GM19467 (cell line): ENCODE results near the gene STXBP3.

ENCODE experiments used
- ATAC-seq: cut with Tn5 transposase; IDR thresholded peaks from one replicate; pipeline ENCODE4 v1.9.1; 2021; ENCODE audit warnings: mild to moderate bottlenecking, moderate library complexity; ENCODE audit not compliant: unreplicated experiment

The STXBP3 gene

DNA sequence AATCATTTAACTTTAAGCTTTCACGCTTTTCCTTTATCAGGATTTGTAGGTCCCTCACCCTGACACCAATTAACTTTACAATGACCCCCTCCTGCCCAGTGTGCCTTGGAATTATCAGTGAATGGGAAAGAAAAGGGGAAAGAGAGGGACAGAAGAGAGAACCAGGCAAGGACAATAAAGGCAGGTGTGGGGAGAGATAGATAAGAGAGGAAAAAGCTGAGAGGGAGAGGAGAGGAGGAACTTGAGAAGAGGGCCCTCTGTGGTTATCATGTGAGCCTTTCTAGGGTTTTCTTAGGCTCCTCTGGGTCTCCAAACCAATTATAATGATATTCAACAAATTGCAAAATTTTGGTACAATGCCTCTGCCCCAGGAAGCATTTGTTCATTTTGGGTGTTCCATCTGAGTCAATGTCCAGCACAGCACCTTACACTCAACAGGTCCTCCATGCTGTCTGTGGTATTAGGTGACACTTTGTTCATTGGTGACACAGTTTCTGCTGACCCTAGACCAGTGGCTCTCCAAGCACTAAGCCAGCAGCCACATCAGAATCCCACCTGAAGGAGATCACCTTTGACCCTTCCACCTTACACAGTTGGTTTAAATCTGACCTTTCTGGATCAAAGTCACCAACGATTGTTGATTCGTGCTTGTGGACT, 96.2 kb downstream of the STXBP3 start:
- no peak for ATAC-seq

DNA sequence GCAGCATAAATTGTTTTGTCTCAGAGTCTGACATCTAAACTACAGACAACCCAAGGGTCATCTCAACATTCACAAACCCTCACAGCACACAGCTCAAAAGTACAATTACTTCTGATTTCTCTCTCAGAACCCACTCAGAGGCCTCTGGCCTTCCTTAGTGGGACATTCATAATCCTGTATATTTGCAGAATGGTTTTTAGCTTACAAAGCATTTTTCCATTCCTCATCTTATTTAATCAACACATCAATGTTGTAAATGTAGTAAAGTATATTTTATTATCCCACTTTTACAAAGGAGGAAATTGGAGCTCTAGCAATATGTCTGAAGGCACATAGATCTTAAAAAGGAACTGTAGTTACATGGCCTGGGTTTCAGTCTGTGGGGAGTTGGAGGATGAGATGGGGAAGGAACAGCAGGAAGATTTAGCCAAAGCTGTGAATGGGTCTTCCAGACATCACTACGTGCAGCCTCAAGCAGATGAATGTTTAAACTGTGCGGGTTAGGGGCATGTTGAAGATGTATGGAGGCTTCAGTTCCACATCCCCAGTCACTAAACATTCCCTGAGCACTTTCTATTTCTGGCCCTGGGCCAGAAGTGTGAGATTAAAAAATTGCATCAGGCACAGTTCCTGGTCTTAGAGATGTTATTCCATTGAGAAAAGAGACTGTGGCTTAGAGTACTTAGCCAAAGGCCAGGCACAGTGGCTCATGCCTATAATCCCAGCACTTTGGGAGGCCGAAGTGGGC, 97.1 kb downstream of the STXBP3 start:
- no peak for ATAC-seq

DNA sequence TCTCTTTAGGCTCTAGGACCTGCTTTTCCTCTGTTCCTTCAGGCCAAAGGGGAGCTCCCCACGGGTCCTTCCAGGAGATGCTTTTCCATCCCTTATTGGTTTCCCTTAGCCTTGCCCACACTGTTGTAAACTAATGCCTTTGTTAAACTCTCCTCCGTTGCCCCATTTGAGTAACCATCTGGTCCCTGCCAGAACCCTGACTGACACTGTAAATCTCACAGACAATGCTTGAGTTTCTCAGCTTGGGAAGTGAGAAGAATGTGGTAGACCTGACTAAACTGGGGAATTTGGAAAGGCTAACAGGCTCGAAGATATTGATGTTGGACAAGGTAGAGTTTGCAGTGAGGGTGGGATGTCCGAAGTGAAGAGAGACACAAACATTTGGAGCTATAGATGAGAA, 99.0 kb downstream of the STXBP3 start:
- ATAC-seq: no peak

DNA sequence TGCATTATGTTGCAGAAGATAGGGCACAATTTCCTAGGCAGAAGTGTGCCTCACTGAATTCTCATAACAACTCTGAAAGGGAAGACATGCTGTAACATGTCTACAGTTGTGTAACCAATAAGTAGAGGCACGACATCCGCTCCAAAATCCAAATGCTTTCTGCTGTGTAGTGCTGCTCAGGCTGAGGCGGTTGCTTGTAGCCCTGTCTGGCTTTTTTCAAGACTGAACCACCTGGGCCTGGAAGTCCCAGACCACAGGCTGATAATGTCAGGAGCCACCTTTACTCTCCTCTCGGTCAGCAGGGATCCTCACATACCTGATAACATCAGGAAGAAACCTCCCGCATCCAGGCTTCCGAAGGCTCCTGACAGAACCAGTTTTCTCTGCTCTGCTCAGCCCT, 99.5 kb downstream of the STXBP3 start:
- ATAC-seq: no peak

DNA sequence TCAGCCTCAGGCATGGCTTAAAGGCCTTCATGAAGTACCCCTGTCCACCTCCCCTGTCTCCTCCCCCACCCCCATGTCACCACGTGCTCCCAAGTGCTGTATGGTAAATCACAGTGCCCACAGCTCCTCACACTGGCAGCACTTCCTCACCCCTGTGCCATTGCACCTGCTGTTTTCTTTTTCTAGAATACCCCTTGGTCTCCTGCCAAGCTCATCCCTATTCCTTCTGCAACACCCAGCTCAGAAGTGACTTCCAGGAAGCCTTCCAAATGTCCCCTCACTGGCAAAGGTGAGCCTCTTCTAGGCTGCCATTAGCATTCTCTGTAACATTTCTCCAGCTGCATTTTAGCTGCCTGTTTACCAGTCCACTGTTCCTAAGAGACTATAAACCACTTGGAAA, 101.0 kb downstream of the STXBP3 start:
- no peak for ATAC-seq

DNA sequence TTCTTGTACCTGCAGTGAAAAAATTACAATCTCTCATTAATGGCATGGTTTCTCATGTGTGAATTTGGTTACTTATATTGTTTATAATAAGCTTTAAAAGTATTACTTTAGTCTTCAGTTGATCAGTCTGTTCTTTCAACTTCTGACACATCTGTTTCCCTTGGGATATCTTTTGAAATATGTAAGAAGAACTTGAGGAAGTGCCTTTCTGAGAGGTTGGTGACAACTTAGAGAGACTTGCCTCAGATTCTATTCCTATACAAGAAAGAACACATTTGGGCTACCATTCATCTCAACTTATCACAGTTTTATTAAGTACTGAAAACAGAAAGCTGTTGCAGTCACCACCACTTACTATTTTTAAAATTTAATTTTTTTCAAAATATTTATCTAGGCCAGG, 102.3 kb downstream of the STXBP3 start:
- no peak for ATAC-seq

DNA sequence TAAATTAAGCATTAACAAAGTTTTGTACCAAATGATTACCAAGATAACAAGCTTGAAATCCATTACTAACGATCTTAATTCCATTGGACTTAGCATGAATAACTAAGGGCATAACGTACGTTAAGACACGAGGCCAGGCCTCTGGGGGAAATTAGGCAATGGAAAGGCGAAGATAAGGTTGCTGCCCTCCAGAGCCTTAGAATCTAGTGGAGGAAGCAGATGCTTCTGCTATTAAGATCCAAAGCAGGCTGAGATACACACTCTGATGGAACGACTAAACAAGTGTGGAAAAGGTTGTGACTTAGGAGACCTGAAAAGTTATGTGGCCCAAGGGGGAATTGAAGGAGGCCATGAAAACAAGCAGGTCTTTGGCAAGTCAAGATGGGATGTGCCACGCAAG, 104.5 kb downstream of the STXBP3 start:
- no peak for ATAC-seq

DNA sequence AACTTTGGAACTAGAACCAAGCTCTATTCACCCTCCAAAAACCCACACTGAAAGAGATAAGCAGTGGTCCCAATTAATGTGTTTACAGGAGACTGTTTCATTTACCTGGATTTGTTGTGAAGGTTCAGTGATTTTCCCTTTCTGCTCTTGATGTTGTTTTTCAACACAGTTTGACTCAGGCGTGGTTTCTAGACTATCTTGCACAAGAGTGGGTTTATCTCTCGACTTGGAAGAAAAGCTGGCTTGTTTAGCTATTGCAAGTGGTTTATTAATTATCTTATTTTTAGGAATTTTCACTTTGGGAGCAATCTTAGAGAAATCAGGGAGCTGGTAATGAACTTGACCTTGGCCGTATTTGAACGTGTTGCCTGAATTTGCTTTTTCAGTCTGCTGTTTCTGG, 105.1 kb downstream of the STXBP3 start:
- no peak for ATAC-seq

DNA sequence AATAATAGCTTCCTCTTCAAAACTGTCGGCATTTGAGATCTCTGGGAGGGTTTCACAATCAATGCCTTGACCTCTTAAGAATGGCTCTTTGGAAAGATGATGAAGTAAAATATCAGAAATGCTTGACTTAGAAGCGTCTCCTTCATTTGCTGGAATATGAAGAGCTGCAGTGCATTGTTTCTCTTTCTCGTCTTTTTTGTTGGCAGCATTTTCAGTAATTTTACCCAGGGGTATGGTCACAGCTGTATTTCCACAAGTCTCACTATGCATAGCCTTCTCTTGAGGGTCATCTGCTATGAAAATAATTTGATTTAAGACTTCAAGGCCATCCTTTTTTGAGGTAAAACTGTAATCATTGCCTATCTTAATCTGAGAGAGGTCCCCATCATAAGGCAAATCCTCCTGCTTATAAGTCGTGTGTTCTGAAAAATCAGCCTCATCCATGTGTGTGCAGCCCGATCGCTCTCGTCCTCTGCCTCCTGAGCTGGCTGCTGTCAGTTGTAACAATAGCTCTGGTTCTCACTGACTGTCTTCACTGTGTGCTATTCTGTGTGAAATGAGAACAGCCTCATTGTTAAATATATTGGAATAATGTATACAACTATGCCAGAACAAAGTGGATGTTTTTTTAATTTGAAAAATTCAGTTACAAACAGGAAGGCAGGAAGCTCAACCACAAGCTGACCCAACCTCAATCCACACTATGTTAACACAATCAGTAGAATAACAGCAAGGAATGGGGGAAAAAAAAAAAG, 105.9 kb downstream of the STXBP3 start:
- no peak for ATAC-seq

DNA sequence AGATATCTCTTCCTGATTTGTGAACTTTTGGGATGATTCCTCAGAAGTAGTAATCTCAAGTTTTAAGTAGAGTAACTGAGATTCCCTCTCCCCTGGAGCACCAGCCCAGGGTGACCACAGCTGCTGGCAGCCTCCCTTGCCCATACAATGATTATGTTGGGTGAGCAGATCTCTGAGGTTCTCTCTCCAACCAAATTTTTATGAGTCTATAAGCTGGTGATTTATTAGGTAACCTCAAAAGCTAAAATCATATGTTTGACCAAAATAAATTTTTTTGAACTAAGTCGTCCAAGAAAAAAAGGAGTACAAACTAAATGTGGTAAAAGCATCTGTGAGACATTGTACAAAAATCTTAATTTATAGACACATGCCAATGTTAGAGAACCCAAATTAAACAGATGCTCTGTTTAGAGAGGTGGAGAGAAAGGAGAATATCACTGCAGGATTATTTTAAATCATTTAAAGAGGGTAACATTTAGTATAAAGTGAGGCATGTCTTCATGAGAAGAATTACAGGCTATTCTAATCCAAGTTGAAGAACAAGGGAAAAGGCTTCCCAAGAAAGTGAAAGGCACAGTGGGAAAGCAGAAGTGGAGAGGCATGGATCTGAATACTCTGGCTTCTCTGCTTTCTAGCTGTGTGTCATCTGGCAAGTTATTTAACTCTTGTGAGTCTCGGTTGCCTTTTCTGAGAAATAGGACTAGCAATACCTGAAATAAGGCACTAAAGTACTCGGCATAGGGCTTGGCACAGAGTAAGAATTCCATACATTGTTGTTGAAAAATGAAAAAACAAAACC, 107.9 kb downstream of the STXBP3 start:
- ATAC-seq: no peak

DNA sequence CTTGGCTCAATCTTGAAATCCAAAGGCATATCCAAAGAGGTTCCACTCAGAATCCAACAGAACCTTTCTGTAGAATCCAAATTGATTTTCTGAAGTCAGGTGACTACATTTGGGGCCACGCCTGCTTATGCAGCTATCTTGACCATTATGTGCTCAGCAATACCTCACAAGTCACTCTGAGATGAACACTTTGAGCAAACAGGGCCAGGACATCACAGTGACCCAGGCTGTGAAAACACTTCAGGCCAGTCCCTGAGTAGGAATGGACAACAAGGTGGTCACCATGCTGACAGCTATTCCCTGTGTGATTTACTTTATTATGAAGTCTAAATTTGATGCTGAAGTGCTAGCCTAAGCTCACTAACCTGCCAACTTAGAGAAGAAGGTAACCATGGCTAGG, 110.5 kb downstream of the STXBP3 start, which contains the start of gene AKNAD1:
AKNAD1 (minus strand) TSS at position 101 of the 400 bp plus-strand sequence. CDS start 4,430 bp downstream, outside the sequence.
- no peak for ATAC-seq

DNA sequence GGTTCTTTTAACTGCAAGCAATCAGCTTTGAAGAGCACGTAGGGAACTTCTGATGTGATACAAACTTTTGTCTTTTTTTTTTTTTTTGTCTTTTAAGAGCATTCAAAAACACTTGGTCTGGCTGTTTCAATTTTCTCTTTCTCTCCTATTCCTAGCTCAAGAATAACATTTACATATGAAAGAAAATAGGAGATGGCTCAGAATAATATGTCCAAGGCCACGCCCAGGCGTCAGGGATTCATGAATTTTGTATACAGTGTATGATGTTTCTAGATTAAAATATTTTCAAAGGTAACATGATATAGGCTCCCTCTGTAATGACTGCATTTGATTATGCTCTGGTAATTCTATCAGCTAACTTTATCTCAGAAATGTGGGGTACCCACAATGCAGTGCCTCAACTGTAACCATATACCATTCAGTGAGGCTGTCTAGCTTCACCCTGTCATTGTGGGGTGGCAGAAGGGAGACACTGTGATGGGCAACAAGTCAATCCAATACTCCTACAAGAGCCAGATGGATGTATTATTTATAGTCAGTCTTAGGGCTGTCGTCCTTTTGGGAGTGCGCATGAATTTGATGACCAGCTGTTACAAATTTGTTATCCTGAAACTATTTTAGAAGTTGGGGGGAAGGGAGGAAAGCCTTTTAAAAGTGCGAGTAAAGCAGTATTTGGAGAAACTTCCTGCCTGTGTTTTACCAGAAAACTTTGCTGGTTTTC, 111.9 kb downstream of the STXBP3 start:
- ATAC-seq: no peak
